Activated B cell treated with CpG ODN at 0.5 μM for 24 hours (primary cell): Measurements from ENCODE around the gene SEMA4C. TPM values are rescaled to one million over a fixed set of nuclear protein-coding genes. Genes with fewer than 3 reads are reported as not detected.

Experiments used
- ATAC-seq: fragments of 200-7000 bp; cut with Tn5 transposase; one replicate; pipeline ENCODE4 v1.10.0; 2021; ENCODE audit warnings: low read depth, mild to moderate bottlenecking, moderate library complexity
- CTCF ChIA-PET: fragments of 350-600 bp; sonication (Branson Sonifier 250); formaldehyde crosslinking; loops from one replicate; lab custom pipeline; 2021; ENCODE audit warnings: antibody characterized with exemption; lab: Charles Lee
- POLR2A ChIA-PET: fragments of 350-600 bp; sonication (Branson Sonifier 250); formaldehyde crosslinking; loops from one replicate; lab custom pipeline; 2021; ENCODE audit warnings: antibody characterized with exemption; lab: Charles Lee
- DNase-seq: peaks from one replicate; pipeline ENCODE4 v3.0.0; 2022
- H3K27ac Mint-ChIP-seq: one replicate; pipeline ENCODE4 v1.8.0; 2020; ENCODE audit warnings: mixed read lengths
- H3K27me3 Mint-ChIP-seq: one replicate; pipeline ENCODE4 v1.8.0; 2021; ENCODE audit warnings: mixed read lengths
- H3K36me3 Mint-ChIP-seq: one replicate; pipeline ENCODE4 v1.8.0; 2021; ENCODE audit warnings: low read depth, mixed read lengths
- H3K4me1 Mint-ChIP-seq: one replicate; pipeline ENCODE4 v1.8.0; 2021; ENCODE audit warnings: mixed read lengths
- H3K4me3 Mint-ChIP-seq: one replicate; pipeline ENCODE4 v1.8.0; 2020; ENCODE audit warnings: mild to moderate bottlenecking, mixed read lengths
- H3K9me3 Mint-ChIP-seq: one replicate; pipeline ENCODE4 v1.8.0; 2020; ENCODE audit warnings: mixed read lengths
- intact Hi-C: fragments of 100-400 bp; cut with micrococcal nuclease; formaldehyde crosslinking; loops from one replicate; pipeline ENCODE4 v1.15.1; 2024
- total RNA-seq: library from RNA; stranded (reverse); gene quantifications from 2 replicates; pipeline ENCODE4 v1.2.3, GENCODE V29; 2022
- TF ChIP-seq, protein P1 (sequence below): fragments of 200-600 bp; IDR thresholded peaks from one replicate; pipeline ENCODE4 v1.8.0; 2022; ENCODE audit warnings: antibody characterized with exemption, mild to moderate bottlenecking

The SEMA4C gene
- total RNA-seq, 1 donor from 2014 or later: 0.55 TPM

DNA sequence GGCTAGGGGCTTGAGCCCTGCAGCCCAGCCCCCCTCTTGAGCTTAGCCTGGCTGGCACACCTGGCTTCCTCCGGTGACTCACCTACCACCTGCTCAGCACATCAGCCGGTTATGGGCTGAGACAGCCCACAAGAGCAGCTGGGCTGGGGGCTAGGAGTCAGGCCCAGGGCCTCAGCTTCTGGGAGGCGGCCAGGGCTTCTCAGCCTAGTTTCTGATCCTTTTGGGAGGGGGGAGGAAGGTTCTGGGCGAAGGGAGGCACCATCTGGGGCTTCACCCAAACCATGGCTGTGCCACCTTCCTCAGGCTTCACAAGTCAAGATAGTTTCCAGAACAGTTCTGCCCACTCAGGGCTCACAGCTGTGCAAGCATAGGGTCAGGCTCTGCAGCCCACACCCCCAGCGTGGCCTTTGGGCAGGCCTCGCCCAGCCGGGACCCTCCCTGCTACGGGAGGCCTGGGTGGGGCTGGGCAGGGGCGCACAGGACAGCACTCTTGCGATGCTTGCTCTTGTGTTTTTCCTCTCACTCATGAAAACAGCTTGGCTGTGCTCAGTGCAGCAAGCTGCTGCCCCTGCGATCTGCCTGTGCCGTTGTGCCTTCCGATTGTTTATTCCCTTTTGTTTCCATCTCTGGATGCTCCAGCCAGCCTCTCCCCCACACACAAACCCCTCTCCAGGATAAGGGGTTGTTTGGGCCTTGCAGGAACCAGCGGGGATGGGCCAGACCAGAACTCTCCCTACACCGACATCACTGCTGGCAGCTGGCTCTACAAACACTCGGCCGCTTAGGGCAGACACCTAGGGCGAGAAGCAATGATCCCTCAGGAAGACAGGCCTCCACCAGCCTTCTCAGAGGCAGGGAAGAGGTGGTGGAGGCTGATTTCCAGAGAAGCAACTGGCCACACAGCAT is 26.1 kb upstream of the SEMA4C start:
- TF ChIP-seq, protein P1, sequence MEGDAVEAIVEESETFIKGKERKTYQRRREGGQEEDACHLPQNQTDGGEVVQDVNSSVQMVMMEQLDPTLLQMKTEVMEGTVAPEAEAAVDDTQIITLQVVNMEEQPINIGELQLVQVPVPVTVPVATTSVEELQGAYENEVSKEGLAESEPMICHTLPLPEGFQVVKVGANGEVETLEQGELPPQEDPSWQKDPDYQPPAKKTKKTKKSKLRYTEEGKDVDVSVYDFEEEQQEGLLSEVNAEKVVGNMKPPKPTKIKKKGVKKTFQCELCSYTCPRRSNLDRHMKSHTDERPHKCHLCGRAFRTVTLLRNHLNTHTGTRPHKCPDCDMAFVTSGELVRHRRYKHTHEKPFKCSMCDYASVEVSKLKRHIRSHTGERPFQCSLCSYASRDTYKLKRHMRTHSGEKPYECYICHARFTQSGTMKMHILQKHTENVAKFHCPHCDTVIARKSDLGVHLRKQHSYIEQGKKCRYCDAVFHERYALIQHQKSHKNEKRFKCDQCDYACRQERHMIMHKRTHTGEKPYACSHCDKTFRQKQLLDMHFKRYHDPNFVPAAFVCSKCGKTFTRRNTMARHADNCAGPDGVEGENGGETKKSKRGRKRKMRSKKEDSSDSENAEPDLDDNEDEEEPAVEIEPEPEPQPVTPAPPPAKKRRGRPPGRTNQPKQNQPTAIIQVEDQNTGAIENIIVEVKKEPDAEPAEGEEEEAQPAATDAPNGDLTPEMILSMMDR: no peak
- Mint-ChIP-seq H3K27me3 (no peaks in the 10 kb centered on the region), H3K27ac (no peak overlapping the region), H3K36me3 (no peaks in the 10 kb centered on the region), H3K4me1 (no peaks in the 10 kb centered on the region), H3K4me3 (no peak overlapping the region), H3K9me3 (no peaks in the 10 kb centered on the region)
- DNase-seq: no peak
- intact Hi-C loops: no loop called here
- CTCF ChIA-PET: no interaction called here
- POLR2A ChIA-PET: no interaction called here
- ATAC-seq: no peak

DNA sequence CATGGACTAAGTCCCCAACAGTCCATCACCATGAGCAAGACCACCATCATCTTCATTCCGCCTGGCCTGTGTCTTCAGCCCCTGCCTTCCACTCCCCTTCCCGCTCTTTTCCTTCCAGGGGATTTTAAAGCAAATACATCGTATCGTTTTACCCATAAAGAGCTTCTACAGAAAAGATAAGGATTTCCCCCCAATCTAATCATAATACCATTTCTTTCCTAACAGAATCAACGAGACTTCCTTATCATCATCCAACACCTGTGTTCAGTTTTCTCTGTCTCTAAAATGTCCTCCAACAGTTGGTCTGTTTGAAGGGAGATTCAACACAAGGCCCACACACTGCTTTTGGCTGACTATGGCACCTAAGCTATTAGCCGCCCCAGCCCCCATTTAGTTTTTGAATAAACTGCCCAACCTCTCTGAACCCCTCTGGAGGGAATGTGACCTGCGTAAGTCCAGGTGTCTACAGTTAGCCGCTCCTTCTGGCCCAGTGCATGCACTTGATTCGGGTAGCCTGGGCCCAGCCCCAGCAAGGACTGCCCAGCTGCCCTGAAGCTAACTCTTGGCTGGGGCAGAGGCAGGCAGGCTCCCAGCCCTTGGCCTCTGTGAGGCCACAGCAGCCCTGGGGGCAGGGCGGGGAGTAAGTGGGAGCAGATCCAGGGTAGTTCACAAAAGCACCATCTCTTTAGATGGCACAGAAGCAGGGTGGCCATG is 25.3 kb upstream of the SEMA4C start:
- H3K4me1 Mint-ChIP-seq: no peaks in the 10 kb centered on the region
- H3K4me3 Mint-ChIP-seq: no peak overlapping the region
- CTCF ChIA-PET: no interaction called here
- H3K36me3 Mint-ChIP-seq: no peaks in the 10 kb centered on the region
- DNase-seq: no peak
- ATAC-seq: no peak
- intact Hi-C loops: no loop called here
- TF ChIP-seq, protein P1: no peak
- POLR2A ChIA-PET: no interaction called here
- H3K27me3 Mint-ChIP-seq: no peaks in the 10 kb centered on the region
- H3K9me3 Mint-ChIP-seq: no peaks in the 10 kb centered on the region
- no peak overlapping the region for H3K27ac Mint-ChIP-seq

DNA sequence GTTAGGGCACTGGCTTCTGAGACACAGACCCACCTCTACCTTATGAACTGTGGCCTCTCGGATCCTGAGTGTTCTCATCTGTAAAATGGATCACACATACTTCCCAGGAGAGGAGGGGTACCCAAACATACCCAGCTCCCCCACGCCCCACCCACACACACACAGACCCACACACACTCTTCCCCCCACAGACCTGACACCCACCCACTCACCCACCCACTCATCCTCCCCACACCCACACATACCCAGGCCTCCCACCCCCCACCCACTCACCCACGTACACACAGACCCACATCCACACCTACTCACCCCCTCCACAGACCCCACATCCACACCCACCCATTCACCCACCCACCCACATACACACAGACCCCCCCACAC is 24.3 kb upstream of the SEMA4C start:
- Mint-ChIP-seq H3K4me1 (no peaks in the 10 kb centered on the region), H3K4me3 (no peak overlapping the region), H3K36me3 (no peaks in the 10 kb centered on the region), H3K9me3 (no peaks in the 10 kb centered on the region), H3K27me3 (no peaks in the 10 kb centered on the region), H3K27ac (no peak overlapping the region)
- ChIA-PET CTCF (interaction anchor here (0.5 kb wide), 1 partner anchor 131 kb away, joined by 5 read pairs; no protein-coding TSS in a partner anchor), POLR2A (no interaction called here)
- TF ChIP-seq, protein P1: no peak
- no peak for DNase-seq
- intact Hi-C loops: no loop called here
- ATAC-seq: no peak

DNA sequence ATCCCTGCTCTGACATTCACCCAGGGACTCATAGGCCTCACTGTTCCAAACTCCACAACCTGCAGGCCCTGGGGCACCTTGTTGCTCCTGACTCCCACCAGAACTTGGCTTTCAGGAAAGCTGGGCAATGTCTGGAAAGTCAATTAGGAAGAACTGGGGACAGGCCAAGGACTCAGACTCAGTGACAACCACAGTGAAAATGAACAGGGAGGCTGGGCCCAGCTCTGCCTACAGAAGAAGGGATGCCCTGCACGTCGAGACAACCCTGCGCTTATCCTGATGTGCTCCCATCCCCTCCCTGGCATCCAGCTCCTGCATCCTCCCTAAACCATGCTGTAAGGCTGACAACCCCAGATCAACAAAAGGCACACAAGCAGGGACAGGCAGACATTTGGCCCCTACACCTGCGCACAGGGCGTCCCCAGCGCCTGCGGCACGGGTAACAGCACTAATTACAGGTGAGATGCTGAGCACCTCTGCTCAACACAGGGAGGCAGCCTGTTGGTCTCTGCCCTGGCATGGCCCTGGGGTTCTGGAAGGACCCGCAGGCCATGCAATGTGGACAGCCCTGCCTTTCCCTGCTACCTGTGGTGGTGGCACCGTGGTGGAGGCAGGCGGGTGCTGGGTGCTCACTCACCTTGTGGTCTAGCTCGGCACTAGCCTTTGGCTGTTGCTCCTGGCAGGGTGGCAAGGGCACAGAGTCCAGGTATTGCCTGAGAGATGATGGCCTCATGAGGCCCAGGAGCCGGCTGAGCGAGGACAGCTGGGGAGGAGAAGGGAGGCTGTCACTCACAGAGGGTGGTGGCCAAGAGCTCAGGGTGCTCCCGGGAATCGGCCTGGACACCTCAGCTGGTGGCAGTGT is 23.6 kb upstream of the SEMA4C start:
- Mint-ChIP-seq H3K4me3 (no peak overlapping the region), H3K9me3 (no peaks in the 10 kb centered on the region)

More for the DNA sequence above, 23.6 kb upstream of the SEMA4C start:
- ChIA-PET CTCF (no interaction called here), POLR2A (no interaction called here)
- Mint-ChIP-seq H3K27ac (no peak overlapping the region), H3K4me1 (peaks cover under 1% of the 10 kb centered on the region), H3K36me3 (no peaks in the 10 kb centered on the region), H3K27me3 (no peaks in the 10 kb centered on the region)
- ATAC-seq (no peak), DNase-seq (no peak)
- TF ChIP-seq, protein P1: no peak
- intact Hi-C loops: no loop called here
